AG04449 (cell line): ENCODE data around the gene DSEL.

Experiments used
- CTCF ChIA-PET: fragments of 350-600 bp; formaldehyde crosslinking; extraction: SDS; loops from one replicate; lab custom pipeline; 2021; ENCODE audit warnings: antibody characterized with exemption; lab: Yijun Ruan, JAX
- POLR2A ChIA-PET: fragments of 400-600, 350-600 bp; formaldehyde crosslinking; extraction: SDS; loops from one replicate; lab custom pipeline; 2020; ENCODE audit warnings: antibody characterized with exemption, inconsistent platforms; lab: Yijun Ruan, JAX
- DNase-seq: peaks from one replicate; pipeline ENCODE4 v3.0.0-alpha.2; 2010; ENCODE audit warnings: low read depth, low spot score
- H3K4me3 ChIP-seq: 2 replicates; pipeline ENCODE4 v1.5.1; 2011; ENCODE audit warnings: low read depth, mild to moderate bottlenecking, control low read depth, low read length
- TF ChIP-seq, protein P1 (sequence below): IDR thresholded peaks from one replicate; pipeline ENCODE4 v1.5.1; 2011; ENCODE audit warnings: mild to moderate bottlenecking, moderate library complexity, low read length, control low read depth, inconsistent platforms; ENCODE audit not compliant: insufficient read depth; ENCODE audit errors: missing control alignments

Gene DSEL

DNA sequence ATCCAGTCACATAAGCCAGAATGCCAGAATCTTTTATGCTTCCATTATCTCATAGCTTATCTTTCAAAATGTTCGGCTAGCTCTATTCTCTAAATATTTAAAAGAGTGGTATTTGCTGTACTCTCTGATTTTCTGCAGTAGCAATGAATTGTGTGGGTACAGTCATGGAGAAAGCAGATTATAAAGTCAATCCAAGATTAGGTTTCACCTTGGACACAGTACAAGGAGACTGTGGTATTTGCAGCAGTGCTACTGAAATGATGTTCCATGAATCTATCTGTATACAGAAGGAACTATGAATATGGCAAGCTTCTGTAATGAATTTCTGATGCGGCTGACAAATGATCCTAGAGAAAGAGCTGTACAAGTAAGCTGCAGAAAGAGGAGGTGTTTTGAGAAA is 15.4 kb upstream of the DSEL start:
- TF ChIP-seq, protein P1, sequence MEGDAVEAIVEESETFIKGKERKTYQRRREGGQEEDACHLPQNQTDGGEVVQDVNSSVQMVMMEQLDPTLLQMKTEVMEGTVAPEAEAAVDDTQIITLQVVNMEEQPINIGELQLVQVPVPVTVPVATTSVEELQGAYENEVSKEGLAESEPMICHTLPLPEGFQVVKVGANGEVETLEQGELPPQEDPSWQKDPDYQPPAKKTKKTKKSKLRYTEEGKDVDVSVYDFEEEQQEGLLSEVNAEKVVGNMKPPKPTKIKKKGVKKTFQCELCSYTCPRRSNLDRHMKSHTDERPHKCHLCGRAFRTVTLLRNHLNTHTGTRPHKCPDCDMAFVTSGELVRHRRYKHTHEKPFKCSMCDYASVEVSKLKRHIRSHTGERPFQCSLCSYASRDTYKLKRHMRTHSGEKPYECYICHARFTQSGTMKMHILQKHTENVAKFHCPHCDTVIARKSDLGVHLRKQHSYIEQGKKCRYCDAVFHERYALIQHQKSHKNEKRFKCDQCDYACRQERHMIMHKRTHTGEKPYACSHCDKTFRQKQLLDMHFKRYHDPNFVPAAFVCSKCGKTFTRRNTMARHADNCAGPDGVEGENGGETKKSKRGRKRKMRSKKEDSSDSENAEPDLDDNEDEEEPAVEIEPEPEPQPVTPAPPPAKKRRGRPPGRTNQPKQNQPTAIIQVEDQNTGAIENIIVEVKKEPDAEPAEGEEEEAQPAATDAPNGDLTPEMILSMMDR = no peak
- CTCF ChIA-PET = interaction anchor here (0.7 kb wide), 1 partner anchor 53 kb away, joined by 4 read pairs; no protein-coding TSS in a partner anchor
- POLR2A ChIA-PET = no interaction called here
- H3K4me3 ChIP-seq = no peak overlapping the region
- DNase-seq = no peak

DNA sequence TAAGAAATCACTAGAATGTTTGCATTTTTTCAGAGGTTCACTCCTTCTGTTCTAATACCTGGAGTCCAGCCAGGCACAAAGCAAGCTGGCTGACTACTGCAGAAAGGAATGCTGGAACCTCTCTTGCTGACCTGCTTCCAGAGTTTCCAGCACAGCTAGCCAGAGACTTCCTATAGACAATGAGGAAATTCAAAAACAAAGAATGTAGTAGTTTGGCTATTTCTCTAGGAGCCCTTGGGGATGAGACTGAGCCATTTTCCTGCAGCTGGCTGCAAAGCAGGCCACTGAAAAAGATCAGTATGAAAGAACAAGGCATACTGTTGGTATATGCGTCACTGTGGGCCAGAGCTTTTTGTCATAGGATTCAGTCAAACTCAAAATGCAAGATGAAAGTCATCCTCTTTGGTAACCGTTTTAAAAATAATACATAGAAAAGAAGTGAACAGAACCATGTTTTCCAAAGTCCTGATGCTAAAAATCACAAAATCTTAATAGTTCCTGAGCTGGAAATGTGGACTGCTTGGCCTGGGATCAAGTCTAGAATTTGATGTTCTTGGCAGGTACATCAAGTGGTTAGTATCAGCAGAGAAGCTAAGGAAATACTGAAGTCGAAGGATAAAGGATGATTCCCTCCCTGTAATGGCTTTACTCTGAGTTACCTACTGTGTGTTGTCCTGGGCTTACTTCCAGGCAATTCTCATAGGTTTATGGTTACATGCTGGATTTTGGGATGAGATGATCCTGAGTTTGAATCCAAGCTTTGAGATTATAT is 9.0 kb upstream of the DSEL start:
- no peak overlapping the region for H3K4me3 ChIP-seq
- DNase-seq = peak; percentile 94
- POLR2A ChIA-PET = interaction anchor here (0.8 to 1.2 kb wide), 2 partner anchors 9 to 10 kb away, joined by 3 to 7 read pairs; partner anchors contain the start of gene DSEL
- CTCF ChIA-PET = interaction anchor here (0.8 to 1.4 kb wide), 5 partner anchors 10 to 1135 kb away, joined by 3 to 5 read pairs (median 3); no protein-coding TSS in a partner anchor
- TF ChIP-seq, protein P1 = no peak

DNA sequence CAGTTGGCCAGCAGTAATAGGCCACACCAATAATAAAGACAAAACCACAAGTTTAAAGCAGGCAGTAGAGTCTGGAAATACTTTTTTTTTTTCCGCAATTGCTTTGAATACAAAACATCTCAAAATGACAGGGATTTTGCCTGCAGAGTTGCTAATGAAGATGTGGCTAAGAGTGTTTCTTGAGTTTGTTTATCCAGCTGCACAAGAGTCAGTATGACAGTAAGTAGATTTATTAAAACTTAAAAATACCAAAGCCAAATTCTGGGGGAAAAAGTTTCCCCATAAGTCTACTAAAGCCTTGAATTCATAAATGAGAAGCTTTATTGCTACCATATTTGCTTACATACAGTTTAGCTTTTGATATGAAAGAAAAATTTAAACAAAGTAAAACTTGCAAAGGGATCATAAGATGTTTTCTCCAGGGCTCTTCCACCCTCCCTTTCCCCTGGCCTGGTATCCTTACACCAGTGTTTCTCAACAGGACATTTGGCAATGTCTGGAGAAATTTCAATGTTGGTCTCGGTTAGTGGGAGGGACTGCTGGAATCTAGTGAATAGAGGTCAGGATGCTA is 3.9 kb upstream of the DSEL start:
- DNase-seq = peak; percentile 46
- POLR2A ChIA-PET = no interaction called here
- TF ChIP-seq, protein P1 = no peak
- CTCF ChIA-PET = interaction anchor here (1.1 to 1.5 kb wide), 2 partner anchors 10 to 1139 kb away, joined by 3 to 5 read pairs; no protein-coding TSS in a partner anchor
- H3K4me3 ChIP-seq = no peak overlapping the region

DNA sequence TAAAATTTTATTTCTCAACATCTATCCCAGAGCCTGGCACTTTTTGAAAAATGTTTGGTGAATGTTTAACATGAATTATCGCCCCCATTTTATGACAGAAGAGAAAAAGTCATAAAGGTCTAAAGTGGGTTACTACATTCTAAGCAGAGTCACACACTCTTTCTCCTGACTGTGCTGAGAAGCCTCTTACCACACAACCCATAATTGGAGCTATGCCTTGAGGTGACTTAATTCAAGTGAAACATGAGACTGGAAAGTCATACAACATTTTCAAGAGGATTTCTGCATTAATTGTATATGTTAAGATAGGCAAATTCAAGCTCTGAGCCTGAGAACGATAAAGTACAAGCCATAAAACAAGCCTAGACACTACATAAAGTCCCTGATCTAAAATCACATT is 3.1 kb upstream of the DSEL start:
- ChIA-PET POLR2A (no interaction called here), CTCF (interaction anchor here (1.5 kb wide), 1 partner anchor 10 kb away, joined by 3 read pairs; no protein-coding TSS in a partner anchor)
- TF ChIP-seq, protein P1 = no peak
- peak; percentile 69 for DNase-seq
- no peak overlapping the region for H3K4me3 ChIP-seq

DNA sequence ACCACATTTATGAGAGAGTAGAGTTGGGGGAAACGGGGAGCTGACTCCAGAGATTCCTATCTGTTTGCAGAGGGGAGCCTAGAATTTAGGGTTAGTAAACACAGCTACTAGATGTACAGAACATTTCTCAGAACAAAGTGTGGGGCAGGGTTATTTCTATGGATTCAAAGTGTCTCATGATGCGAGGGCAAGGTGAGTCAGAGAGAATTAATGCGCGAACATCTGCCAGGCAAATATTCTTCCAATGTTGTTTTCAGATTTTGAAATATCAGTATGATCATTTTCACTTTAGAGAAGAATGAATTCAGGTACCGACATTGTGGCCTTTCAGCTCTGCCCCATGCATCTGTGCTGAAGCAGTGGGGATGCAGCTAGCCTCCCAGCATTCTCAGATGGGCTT is 2.0 kb upstream of the DSEL start:
- no peak for DNase-seq
- POLR2A ChIA-PET = no interaction called here
- CTCF ChIA-PET = interaction anchor here (1.8 to 5.6 kb wide), 2 partner anchors 72 to 1142 kb away, joined by 5 to 32 read pairs; no protein-coding TSS in a partner anchor
- no peak overlapping the region for H3K4me3 ChIP-seq
- TF ChIP-seq, protein P1 = no peak

DNA sequence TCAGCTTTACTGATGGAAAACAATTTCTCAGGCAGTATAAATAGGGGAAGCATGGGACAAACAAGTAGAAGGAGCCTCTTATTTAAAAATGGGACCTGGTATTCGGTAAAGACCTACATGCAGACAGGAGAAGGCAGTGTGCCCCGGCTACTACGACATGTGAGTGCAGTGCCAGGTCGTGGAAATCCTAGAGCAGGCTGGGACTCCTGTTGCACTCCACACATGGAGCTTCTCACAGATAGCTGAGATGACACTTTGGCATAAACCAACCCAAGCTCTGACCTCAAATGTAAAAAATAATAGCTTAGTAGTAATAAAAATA is 885 bp upstream of the DSEL start:
- TF ChIP-seq, protein P1 = no peak
- ChIA-PET CTCF (interaction anchor here (0.9 to 5.6 kb wide), 4 partner anchors 16 to 1143 kb away, joined by 3 to 32 read pairs (median 4); no protein-coding TSS in a partner anchor), POLR2A (interaction anchor here (0.6 to 1.7 kb wide), 4 partner anchors 8 to 1140 kb away, joined by 3 to 7 read pairs (median 4); no protein-coding TSS in a partner anchor)
- H3K4me3 ChIP-seq = peak overlapping the region; percentile 66
- no peak for DNase-seq
